Neural cell (in vitro differentiated cells): ENCODE measurements around the gene CST11. TPM values are rescaled to one million over a fixed set of nuclear protein-coding genes. Genes with fewer than 3 reads are reported as not detected.

ENCODE experiments used
- H2AFZ ChIP-seq: fragments of 200-600, 300-800 bp; sonication (generic), shearing (Covaris generic); 2 replicates; pipeline ENCODE4 v1.6.0; 2014; ENCODE audit warnings: low read depth, mild to moderate bottlenecking, antibody characterized with exemption, low read length, moderate library complexity
- H3F3A ChIP-seq: fragments of 200-600 bp; shearing (Covaris generic); 2 replicates; pipeline ENCODE4 v1.6.1; 2016; ENCODE audit warnings: mild to moderate bottlenecking, moderate library complexity, mixed read lengths, antibody characterized with exemption, low read length; ENCODE audit not compliant: insufficient read depth, poor library complexity, severe bottlenecking
- H3K27ac ChIP-seq: fragments of 200-600, 300-800 bp; sonication (generic), shearing (Covaris generic); 2 replicates; pipeline ENCODE4 v1.5.1; 2014; ENCODE audit warnings: mild to moderate bottlenecking, low read length, moderate library complexity
- H3K27me3 ChIP-seq: fragments of 300-800, 200-600 bp; sonication (generic), shearing (Covaris generic); 2 replicates; pipeline ENCODE4 v1.6.0; 2014; ENCODE audit warnings: mild to moderate bottlenecking, low read depth, low read length, moderate library complexity; ENCODE audit not compliant: insufficient read depth
- H3K36me3 ChIP-seq: fragments of 300-800, 200-600 bp; sonication (generic), shearing (Covaris generic); 2 replicates; pipeline ENCODE4 v1.5.1; 2014; ENCODE audit warnings: mild to moderate bottlenecking, antibody characterized with exemption, low read length, moderate library complexity; ENCODE audit not compliant: insufficient read depth
- H3K4me2 ChIP-seq: fragments of 300-800, 200-600 bp; sonication (generic), shearing (Covaris generic); 2 replicates; pipeline ENCODE4 v1.6.0; 2014; ENCODE audit warnings: mild to moderate bottlenecking, low read length
- H3K4me3 ChIP-seq: fragments of 300-800, 200-600 bp; sonication (generic), shearing (Covaris generic); 2 replicates; pipeline ENCODE4 v1.5.1; 2014; ENCODE audit warnings: mild to moderate bottlenecking, low read length, moderate library complexity
- H3K79me2 ChIP-seq: fragments of 200-600 bp; shearing (Covaris generic); replicated peaks from 2 replicates; pipeline ENCODE4 v1.6.0; 2014; ENCODE audit warnings: mild to moderate bottlenecking, low read length, moderate library complexity; ENCODE audit not compliant: insufficient read depth
- H3K9ac ChIP-seq: fragments of 300-800, 200-600 bp; sonication (generic), shearing (Covaris generic); 2 replicates; pipeline ENCODE4 v1.6.1; 2016; ENCODE audit warnings: mild to moderate bottlenecking, low read length, mixed read lengths
- H3K9me2 ChIP-seq: fragments of 200-600 bp; shearing (Covaris generic); 2 replicates; pipeline ENCODE4 v1.6.1; 2016; ENCODE audit warnings: mild to moderate bottlenecking, low read length, mixed read lengths; ENCODE audit not compliant: insufficient read depth
- H3K9me3 ChIP-seq: fragments of 200-600, 300-800 bp; sonication (generic), shearing (Covaris generic); 2 replicates; pipeline ENCODE4 v1.6.1; 2016; ENCODE audit warnings: mild to moderate bottlenecking, mixed run types, low read length, moderate library complexity, mixed read lengths
- H4K20me1 ChIP-seq: fragments of 200-600 bp; shearing (Covaris generic); 2 replicates; pipeline ENCODE4 v1.6.1; 2016; ENCODE audit warnings: mild to moderate bottlenecking, mixed run types; ENCODE audit not compliant: insufficient read depth
- EP300 ChIP-seq: fragments of 450-650 bp; conservative IDR thresholded peaks from 2 replicates; pipeline ENCODE4 v1.6.1; 2014; ENCODE audit warnings: antibody characterized with exemption, mild to moderate bottlenecking, moderate library complexity; ENCODE audit not compliant: poor library complexity, severe bottlenecking
- EZH2 ChIP-seq: fragments of 200-600, 300-800 bp; shearing (Covaris generic), sonication (generic); IDR thresholded peaks from 2 replicates; pipeline ENCODE4 v1.6.1; 2014; ENCODE audit warnings: antibody characterized with exemption, low read length, borderline replicate concordance, mild to moderate bottlenecking; ENCODE audit not compliant: insufficient read depth, poor library complexity, severe bottlenecking
- MXI1 ChIP-seq: fragments of 450-650 bp; conservative IDR thresholded peaks from 2 replicates; pipeline ENCODE4 v1.6.1; 2014; ENCODE audit warnings: antibody characterized with exemption, mild to moderate bottlenecking; ENCODE audit not compliant: poor library complexity, severe bottlenecking
- POLR2AphosphoS5 ChIP-seq: IDR thresholded peaks from 2 replicates; pipeline ENCODE4 v1.6.1; 2012
- RAD21 ChIP-seq: fragments of 450-650 bp; conservative IDR thresholded peaks from 2 replicates; pipeline ENCODE4 v1.6.1; 2014; ENCODE audit warnings: antibody characterized with exemption, mild to moderate bottlenecking, moderate library complexity
- SMC3 ChIP-seq: fragments of 450-650 bp; conservative IDR thresholded peaks from 2 replicates; pipeline ENCODE4 v1.6.1; 2014; ENCODE audit warnings: antibody characterized with exemption, mild to moderate bottlenecking, moderate library complexity; ENCODE audit not compliant: poor library complexity
- TAF1 ChIP-seq: IDR thresholded peaks from 2 replicates; pipeline ENCODE4 v1.6.1; 2012; ENCODE audit warnings: low read depth
- polyA plus RNA-seq: library from polyadenylated mRNA; depleted of rRNA; stranded (reverse); fragments of >200 nt; gene quantifications from 2 replicates; pipeline ENCODE4 v1.2.3, GENCODE V29; 2014
- TF ChIP-seq, protein P1 (sequence below): fragments of 450-650 bp; IDR thresholded peaks from 2 replicates; pipeline ENCODE4 v1.5.1; 2014; ENCODE audit warnings: antibody characterized with exemption, mild to moderate bottlenecking, moderate library complexity; ENCODE audit not compliant: poor library complexity, severe bottlenecking
- TF ChIP-seq, protein P2 (sequence below): IDR thresholded peaks from 2 replicates; pipeline ENCODE4 v1.6.1; 2012; ENCODE audit warnings: borderline replicate concordance

CST11 gene
- polyA plus RNA-seq, 1 donor from 2014 or later, result not detected

DNA sequence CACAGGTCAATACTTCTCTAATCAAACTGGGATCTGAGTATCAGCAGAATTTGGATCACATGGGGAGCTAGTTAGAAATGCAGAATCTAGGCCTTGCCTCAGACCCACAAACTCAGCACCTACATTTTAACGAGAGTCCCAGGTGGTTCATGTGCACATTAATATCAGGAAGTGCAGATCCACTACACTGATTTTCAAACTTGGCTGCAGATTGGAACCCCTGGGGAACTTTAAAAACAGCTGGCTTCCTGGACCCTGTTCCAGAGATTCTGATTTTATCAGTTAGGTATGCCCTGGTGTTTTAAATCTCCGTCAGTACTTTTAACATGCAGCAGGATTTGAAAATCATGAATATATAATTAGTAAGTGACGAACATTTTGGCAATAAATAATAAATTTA is 36.3 kb upstream of the CST11 start:
- Histone ChIP-seq H3K27ac (no peak overlapping the region), H4K20me1 (no peaks in the 10 kb centered on the region), H2AFZ (no peak overlapping the region), H3K4me3 (no peak overlapping the region), H3K9me2 (no peaks in the 10 kb centered on the region), H3F3A (no peaks in the 10 kb centered on the region), H3K9ac (no peak overlapping the region), H3K9me3 (no peaks in the 10 kb centered on the region), H3K79me2 (no peaks in the 10 kb centered on the region), H3K4me2 (no peak overlapping the region), H3K36me3 (no peaks in the 10 kb centered on the region), H3K27me3 (no peaks in the 10 kb centered on the region)
- TF ChIP-seq POLR2AphosphoS5 (no peak), EZH2 (no peak), SMC3 (no peak), TAF1 (no peak), MXI1 (no peak), EP300 (no peak), RAD21 (no peak)
- TF ChIP-seq, protein P1, sequence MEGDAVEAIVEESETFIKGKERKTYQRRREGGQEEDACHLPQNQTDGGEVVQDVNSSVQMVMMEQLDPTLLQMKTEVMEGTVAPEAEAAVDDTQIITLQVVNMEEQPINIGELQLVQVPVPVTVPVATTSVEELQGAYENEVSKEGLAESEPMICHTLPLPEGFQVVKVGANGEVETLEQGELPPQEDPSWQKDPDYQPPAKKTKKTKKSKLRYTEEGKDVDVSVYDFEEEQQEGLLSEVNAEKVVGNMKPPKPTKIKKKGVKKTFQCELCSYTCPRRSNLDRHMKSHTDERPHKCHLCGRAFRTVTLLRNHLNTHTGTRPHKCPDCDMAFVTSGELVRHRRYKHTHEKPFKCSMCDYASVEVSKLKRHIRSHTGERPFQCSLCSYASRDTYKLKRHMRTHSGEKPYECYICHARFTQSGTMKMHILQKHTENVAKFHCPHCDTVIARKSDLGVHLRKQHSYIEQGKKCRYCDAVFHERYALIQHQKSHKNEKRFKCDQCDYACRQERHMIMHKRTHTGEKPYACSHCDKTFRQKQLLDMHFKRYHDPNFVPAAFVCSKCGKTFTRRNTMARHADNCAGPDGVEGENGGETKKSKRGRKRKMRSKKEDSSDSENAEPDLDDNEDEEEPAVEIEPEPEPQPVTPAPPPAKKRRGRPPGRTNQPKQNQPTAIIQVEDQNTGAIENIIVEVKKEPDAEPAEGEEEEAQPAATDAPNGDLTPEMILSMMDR, result no peak
- TF ChIP-seq, protein P2, sequence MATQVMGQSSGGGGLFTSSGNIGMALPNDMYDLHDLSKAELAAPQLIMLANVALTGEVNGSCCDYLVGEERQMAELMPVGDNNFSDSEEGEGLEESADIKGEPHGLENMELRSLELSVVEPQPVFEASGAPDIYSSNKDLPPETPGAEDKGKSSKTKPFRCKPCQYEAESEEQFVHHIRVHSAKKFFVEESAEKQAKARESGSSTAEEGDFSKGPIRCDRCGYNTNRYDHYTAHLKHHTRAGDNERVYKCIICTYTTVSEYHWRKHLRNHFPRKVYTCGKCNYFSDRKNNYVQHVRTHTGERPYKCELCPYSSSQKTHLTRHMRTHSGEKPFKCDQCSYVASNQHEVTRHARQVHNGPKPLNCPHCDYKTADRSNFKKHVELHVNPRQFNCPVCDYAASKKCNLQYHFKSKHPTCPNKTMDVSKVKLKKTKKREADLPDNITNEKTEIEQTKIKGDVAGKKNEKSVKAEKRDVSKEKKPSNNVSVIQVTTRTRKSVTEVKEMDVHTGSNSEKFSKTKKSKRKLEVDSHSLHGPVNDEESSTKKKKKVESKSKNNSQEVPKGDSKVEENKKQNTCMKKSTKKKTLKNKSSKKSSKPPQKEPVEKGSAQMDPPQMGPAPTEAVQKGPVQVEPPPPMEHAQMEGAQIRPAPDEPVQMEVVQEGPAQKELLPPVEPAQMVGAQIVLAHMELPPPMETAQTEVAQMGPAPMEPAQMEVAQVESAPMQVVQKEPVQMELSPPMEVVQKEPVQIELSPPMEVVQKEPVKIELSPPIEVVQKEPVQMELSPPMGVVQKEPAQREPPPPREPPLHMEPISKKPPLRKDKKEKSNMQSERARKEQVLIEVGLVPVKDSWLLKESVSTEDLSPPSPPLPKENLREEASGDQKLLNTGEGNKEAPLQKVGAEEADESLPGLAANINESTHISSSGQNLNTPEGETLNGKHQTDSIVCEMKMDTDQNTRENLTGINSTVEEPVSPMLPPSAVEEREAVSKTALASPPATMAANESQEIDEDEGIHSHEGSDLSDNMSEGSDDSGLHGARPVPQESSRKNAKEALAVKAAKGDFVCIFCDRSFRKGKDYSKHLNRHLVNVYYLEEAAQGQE, result no peak

DNA sequence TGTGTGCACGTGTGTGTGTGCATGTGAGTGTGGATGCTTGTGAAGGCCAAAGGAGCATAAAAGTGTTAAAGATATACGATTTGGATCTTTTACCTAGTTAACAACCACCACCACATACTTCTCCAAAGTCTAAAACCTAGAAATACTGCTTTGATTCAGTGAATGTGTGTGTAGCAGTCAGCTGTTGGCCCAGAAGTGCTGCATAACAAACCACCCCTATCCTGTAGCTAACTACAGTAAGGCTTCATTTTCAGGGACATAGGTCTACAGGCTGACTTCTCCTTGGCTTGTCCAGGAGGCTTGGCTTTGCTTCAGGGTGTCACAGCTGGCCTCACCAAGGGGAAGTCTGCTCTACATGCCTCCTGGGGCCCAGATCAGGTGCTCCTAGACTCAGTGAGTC is 35.8 kb upstream of the CST11 start:
- Histone ChIP-seq H3K79me2 (no peaks in the 10 kb centered on the region), H3K9me3 (no peaks in the 10 kb centered on the region), H3K4me2 (no peak overlapping the region), H3K27me3 (no peaks in the 10 kb centered on the region), H3K9me2 (no peaks in the 10 kb centered on the region), H3K9ac (no peak overlapping the region), H4K20me1 (no peaks in the 10 kb centered on the region), H3K36me3 (no peaks in the 10 kb centered on the region), H3F3A (no peaks in the 10 kb centered on the region), H3K27ac (no peak overlapping the region), H2AFZ (no peak overlapping the region), H3K4me3 (no peak overlapping the region)
- no peak for TF ChIP-seq RAD21
- no peak for TF ChIP-seq TAF1
- TF ChIP-seq POLR2AphosphoS5, result no peak
- TF ChIP-seq, protein P2, result no peak
- TF ChIP-seq, protein P1, result no peak
- TF ChIP-seq SMC3, result no peak
- no peak for TF ChIP-seq EZH2
- no peak for TF ChIP-seq MXI1
- TF ChIP-seq EP300, result no peak
